ENCODE measurements around the gene HOXC12. TPM values are rescaled to one million over a fixed set of nuclear protein-coding genes. Genes with fewer than 3 reads are reported as not detected.

Gene HOXC12
- total and polyA plus RNA-seq, 2 of the 8 experiments (the other 6 are each of a cell fraction or from before 2014, with no cell fraction given): not detected

DNA sequence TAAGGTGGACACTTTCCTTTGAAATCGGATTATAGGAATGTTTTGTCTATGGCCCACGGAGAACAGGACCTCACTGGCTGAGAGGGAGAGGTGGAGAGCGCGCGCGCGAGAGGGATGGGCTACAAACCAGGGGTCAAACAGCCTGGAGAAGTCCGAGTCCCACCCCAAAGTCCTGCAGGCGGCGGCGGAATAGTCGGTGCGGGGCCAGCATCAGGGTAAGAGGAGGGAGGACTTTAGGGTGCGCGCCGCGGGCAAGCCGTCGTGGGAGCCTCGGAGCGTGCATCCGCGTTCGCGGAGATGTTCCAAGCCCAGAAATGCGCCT, 50.8 kb downstream of the HOXC12 start:
- Histone ChIP-seq H3K9me3 (ENCODE audit: insufficient read depth in 2 of 2, low read depth in 1 of 2, low read length in 1 of 2) (no peaks in the 10 kb centered on the region), H3K4me2 (ENCODE audit: insufficient read depth in 1 of 2, low read depth in 2 of 2, low read length in 2 of 2) (no peak overlapping the region), H3K79me1 (ENCODE audit: low read depth, low read length) (no peaks in the 10 kb centered on the region), H3K18ac (ENCODE audit: extremely low read depth, low read length) (no peak overlapping the region; the same call in 1 of the 2 replicates), H2BK15ac (ENCODE audit: low read length) (no peak overlapping the region), H4K91ac (replicated peaks; ENCODE audit: insufficient read length, low read length) (no peak overlapping the region), H3K23ac (ENCODE audit: insufficient read length) (no peak overlapping the region), H3K4me3 (ENCODE audit: extremely low read depth in 1 of 4, insufficient read depth in 2 of 4, low read depth in 3 of 4, low read length in 4 of 4) (no peak overlapping the region), H3K4ac (replicated peaks; ENCODE audit: insufficient read length, low read depth, low read length) (no peak overlapping the region), H3K27ac (ENCODE audit: low read depth, low read length) (no peak overlapping the region), H3K23me2 (ENCODE audit: low read depth, low read length) (no peaks in the 10 kb centered on the region), H3K27me3 (replicated peaks in 1 of 4; ENCODE audit: control insufficient read depth in 3 of 4, extremely low read depth in 1 of 4, insufficient read depth in 3 of 4, low read length in 3 of 4) (peaks cover 97 to 100% (median 100%) of the 10 kb centered on the region in 4 experiments), H4K5ac (ENCODE audit: insufficient read length, low read depth, low read length) (no peak overlapping the region), H2BK12ac (ENCODE audit: low read depth, low read length) (no peak overlapping the region), H3K56ac (replicated peaks; ENCODE audit: insufficient read length, low read depth, low read length) (no peak overlapping the region), H2AK5ac (ENCODE audit: low read depth, low read length) (no peak overlapping the region), H2BK20ac (ENCODE audit: low read length) (no peak overlapping the region), H2AFZ (ENCODE audit: low read length) (no peak overlapping the region), H3K36me3 (ENCODE audit: control insufficient read depth in 2 of 4, insufficient read depth in 4 of 4, low read length in 3 of 4) (peaks cover 0 to 2% (median 0%) of the 10 kb centered on the region in 4 experiments; a peak in 1 of 8 replicates), H3K14ac (ENCODE audit: insufficient read length) (no peak overlapping the region), H2BK5ac (ENCODE audit: low read depth, low read length) (no peak overlapping the region), H4K20me1 (replicated peaks in 1 of 2; ENCODE audit: control insufficient read depth in 1 of 2, insufficient read depth in 2 of 2, low read length in 2 of 2) (peaks cover 0 to 35% of the 10 kb centered on the region in 2 experiments), H4K8ac (ENCODE audit: extremely low read depth, insufficient read depth, low read length) (no peak overlapping the region), H3K9ac (replicated peaks in 1 of 4; ENCODE audit: extremely low read depth in 1 of 4, low read depth in 3 of 4, low read length in 3 of 4) (no peak overlapping the region), H3K79me2 (ENCODE audit: control insufficient read depth in 1 of 2, insufficient read depth in 2 of 2, low read length in 2 of 2) (no peaks in the 10 kb centered on the region), H2BK120ac (replicated peaks; ENCODE audit: low read depth, low read length) (no peak overlapping the region), H3K4me1 (replicated peaks in 1 of 4; ENCODE audit: control insufficient read depth in 3 of 4, insufficient read depth in 4 of 4, low read length in 3 of 4) (peaks cover 0 to 4% (median 0%) of the 10 kb centered on the region in 4 experiments; a peak in 3 of 7 replicates)
- no peak for DNase-seq (ENCODE audit: low read depth in 1 of 2, low spot score in 2 of 2)
- 13% methylated on average over 26 of the region's 26 CpGs; no CpG with 5 or more reads in 1 of the 2 experiments for WGBS, 2 experiments (ENCODE audit: extremely low coverage in 1 of 2, insufficient coverage in 1 of 2, insufficient read length in 1 of 2, insufficient replicate concordance in 2 of 2, low coverage in 1 of 2, low lambda C conversion rate in 2 of 2, missing lambda C conversion rate in 1 of 2)
- CTCF ChIA-PET (ENCODE audit: partially characterized antibody): interaction anchor here (0.6 to 11.3 kb wide), 25 partner anchors 9 to 374 kb away, joined by 3 to 172 read pairs (median 5); partner anchors contain the start of genes HOXC10, HOXC4, HOXC5 and HOXC6
- TF ChIP-seq GTF2F1 (IDR thresholded peaks at IDR 0.05; ENCODE audit: borderline replicate concordance, low read depth, low read length): no peak
- TF ChIP-seq POLR2A (IDR thresholded peaks at IDR 0.05; ENCODE audit: control extremely low read depth in 1 of 2, low read depth in 2 of 2, low read length in 2 of 2): no peak
- peak; percentile 6 for TF ChIP-seq RNF2 (IDR thresholded peaks at IDR 0.05; ENCODE audit: borderline replicate concordance, low read depth, low read length, missing control alignments, poor library complexity, severe bottlenecking)
- peak; percentile 84; the same call in 1 of the 2 replicates for TF ChIP-seq CBX8 (IDR thresholded peaks at IDR 0.05; ENCODE audit: borderline replicate concordance, low read depth, low read length)
- POLR2A ChIA-PET (ENCODE audit: partially characterized antibody): interaction anchor here (1.0 kb wide), 1 partner anchor 21 kb away, joined by 3 read pairs; no protein-coding TSS in a partner anchor
- no peak for FAIRE-seq

Data from H1 (cell line).